ENCODE data around the gene CALHM6. TPM values are rescaled to one million over a fixed set of nuclear protein-coding genes. Genes with fewer than 3 reads are reported as not detected.

The CALHM6 gene
- total RNA-seq (29.6 and 30.6 TPM in 2 replicates), polyA plus RNA-seq (63.8 and 68.4 TPM in 2 replicates), polyA minus RNA-seq (61.4 and 71.3 TPM in 2 replicates)
- 192 TPM for total RNA-seq (2013)

- peak within 1 kb of the TSS; percentile 93 for H2AFZ ChIP-seq (ENCODE audit: insufficient read depth, low read depth, low read length, poor library complexity, severe bottlenecking)
- H3K36me3 ChIP-seq (replicated peaks in 1 of 2; ENCODE audit: control extremely low read depth in 1 of 2, control insufficient read depth in 1 of 2, extremely low read depth in 1 of 2, insufficient read depth in 2 of 2, low read length in 1 of 2): no peaks in the 10 kb centered on the region
- Mint-ChIP-seq H3K27me3 (no peaks in the 10 kb centered on the region), H3K27ac (peak within 1 kb of the TSS; percentile 96), H3K4me3 (peak within 1 kb of the TSS; percentile 93), H3K4me1 (peaks cover 47% of the 10 kb centered on the region), H3K9me3 (ENCODE audit: insufficient read depth) (no peaks in the 10 kb centered on the region)
- peak within 1 kb of the TSS; percentile 30 to 91 (median 71) for H3K4me3 ChIP-seq (ENCODE audit: control extremely low read depth in 1 of 5, extremely low read depth in 1 of 5, insufficient read depth in 1 of 5, low read depth in 2 of 5, low read length in 4 of 5)
- CTCF ChIA-PET: interaction anchor here (0.7 to 3.1 kb wide), 6 partner anchors 13 to 173 kb away, joined by 3 to 9 read pairs (median 4); no protein-coding TSS in a partner anchor
- peaks cover 11% of the 10 kb centered on the region for H3K79me2 ChIP-seq (ENCODE audit: control insufficient read depth, insufficient read depth, low read length)
- DNase-seq (no peak), ATAC-seq (ENCODE audit: low read depth) (no peak)
- TF ChIP-seq EZH2 (IDR thresholded peaks at IDR 0.05; ENCODE audit: borderline replicate concordance, insufficient read depth, low read depth, low read length, poor library complexity, severe bottlenecking): no peak
- TF ChIP-seq CTCF (IDR thresholded peaks at IDR 0.05): no peak
- H4K20me1 ChIP-seq (ENCODE audit: control insufficient read depth, insufficient read depth, low read length, poor library complexity, severe bottlenecking): no peaks in the 10 kb centered on the region
- H3K4me1 ChIP-seq (ENCODE audit: control insufficient read depth in 2 of 2, insufficient read depth in 2 of 2, low read length in 2 of 2): peaks cover 42 to 44% of the 10 kb centered on the region in 2 donors
- no peaks in the 10 kb centered on the region for H3K27me3 ChIP-seq (replicated peaks in 1 of 4; ENCODE audit: control extremely low read depth in 1 of 4, control insufficient read depth in 3 of 4, insufficient read depth in 4 of 4, low read length in 3 of 4)
- intact Hi-C loops (cut with micrococcal nuclease): loop anchor here (5.0 to 10.0 kb wide), 4 partner anchors 71 to 357 kb away; partner anchors contain the start of genes KPNA5, NT5DC1 and ZUP1
- H3K9ac ChIP-seq (ENCODE audit: low read length): peak within 1 kb of the TSS; percentile 76
- peak within 1 kb of the TSS; percentile 94 for H3K4me2 ChIP-seq (replicated peaks; ENCODE audit: low read depth, low read length, poor library complexity, severe bottlenecking)
- no peaks in the 10 kb centered on the region for H3K9me3 ChIP-seq (ENCODE audit: control extremely low read depth in 1 of 3, control insufficient read depth in 2 of 3, insufficient read depth in 1 of 3, low read length in 2 of 3)
- peak within 1 kb of the TSS; percentile 86 to 91 for H3K27ac ChIP-seq (ENCODE audit: low read length in 2 of 2)
- 35% methylated on average over 12 of the region's 13 CpGs for whole genome bisulfite sequencing (ENCODE audit: insufficient coverage)
- POLR2A ChIA-PET: interaction anchor here (1.0 to 1.5 kb wide), 2 partner anchors 15 to 51 kb away, joined by 5 to 6 read pairs; no protein-coding TSS in a partner anchor
These were observed at the start of gene CALHM6 for GRCh38 chr6:116461331-116461931. Gene CALHM6 (plus strand): TSS chr6:116461375. CDS start chr6:116461930, 555 bp downstream.

GRCh38 chr6:116412270-116412669 lies 48.9 kb upstream of the CALHM6 start:
- no peaks in the 10 kb centered on the region for H4K20me1 ChIP-seq (ENCODE audit: control insufficient read depth, insufficient read depth, low read length, poor library complexity, severe bottlenecking)
- no peaks in the 10 kb centered on the region for H3K36me3 ChIP-seq (replicated peaks in 1 of 2; ENCODE audit: control extremely low read depth in 1 of 2, control insufficient read depth in 1 of 2, extremely low read depth in 1 of 2, insufficient read depth in 2 of 2, low read length in 1 of 2)
- no peak overlapping the region for H2AFZ ChIP-seq (ENCODE audit: insufficient read depth, low read depth, low read length, poor library complexity, severe bottlenecking)
- no peak overlapping the region for H3K4me3 ChIP-seq (ENCODE audit: control extremely low read depth in 1 of 5, extremely low read depth in 1 of 5, insufficient read depth in 1 of 5, low read depth in 2 of 5, low read length in 4 of 5)
- H3K4me1 Mint-ChIP-seq: peaks cover 44% of the 10 kb centered on the region
- H3K4me1 ChIP-seq (ENCODE audit: control insufficient read depth in 2 of 2, insufficient read depth in 2 of 2, low read length in 2 of 2): peaks cover 49 to 51% of the 10 kb centered on the region in 2 donors
- DNase-seq (no peak), ATAC-seq (ENCODE audit: low read depth) (no peak)
- intact Hi-C loops (cut with micrococcal nuclease): no loop called here
- peaks cover 0 to 4% (median 0%) of the 10 kb centered on the region in 3 donors for H3K9me3 ChIP-seq (ENCODE audit: control extremely low read depth in 1 of 3, control insufficient read depth in 2 of 3, insufficient read depth in 1 of 3, low read length in 2 of 3)
- H3K79me2 ChIP-seq (ENCODE audit: control insufficient read depth, insufficient read depth, low read length): peaks cover 88% of the 10 kb centered on the region
- no peak for TF ChIP-seq CTCF (IDR thresholded peaks at IDR 0.05)
- TF ChIP-seq EZH2 (IDR thresholded peaks at IDR 0.05; ENCODE audit: borderline replicate concordance, insufficient read depth, low read depth, low read length, poor library complexity, severe bottlenecking): no peak
- H3K4me2 ChIP-seq (replicated peaks; ENCODE audit: low read depth, low read length, poor library complexity, severe bottlenecking): no peak overlapping the region
- H3K9me3 Mint-ChIP-seq (ENCODE audit: insufficient read depth): no peaks in the 10 kb centered on the region
- POLR2A ChIA-PET: no interaction called here
- H3K4me3 Mint-ChIP-seq: peak overlapping the region; percentile 11
- CTCF ChIA-PET: interaction anchor here (1.6 kb wide), 1 partner anchor 11 kb away, joined by 7 read pairs; no protein-coding TSS in a partner anchor
- peak overlapping the region; percentile 87 for H3K27ac Mint-ChIP-seq
- H3K27me3 Mint-ChIP-seq: no peaks in the 10 kb centered on the region
- peak overlapping the region; percentile 2 for H3K9ac ChIP-seq (ENCODE audit: low read length)
- peak overlapping the region; percentile 1 to 84 for H3K27ac ChIP-seq (ENCODE audit: low read length in 2 of 2)
- H3K27me3 ChIP-seq (replicated peaks in 1 of 4; ENCODE audit: control extremely low read depth in 1 of 4, control insufficient read depth in 3 of 4, insufficient read depth in 4 of 4, low read length in 3 of 4): no peaks in the 10 kb centered on the region
